Measurements from ENCODE around the gene KCTD20.

The KCTD20 gene

GRCh38 chr6:36464233-36464632 lies 21.4 kb downstream of the KCTD20 start:
- no peak for DNase-seq (ENCODE audit: low read depth in 1 of 2, low spot score in 1 of 2)
- no peak for TF ChIP-seq POLR2AphosphoS5 (IDR thresholded peaks at IDR 0.05; ENCODE audit: low read depth)
- TF ChIP-seq CTCF (IDR thresholded peaks at IDR 0.05; ENCODE audit: insufficient read depth, low read length): no peak
- no peaks in the 10 kb centered on the region for H3K27me3 ChIP-seq (ENCODE audit: insufficient read depth, poor library complexity, severe bottlenecking)
- H3K4me3 ChIP-seq (replicated peaks; ENCODE audit: insufficient read depth, low read length): no peak overlapping the region
- H3K27ac ChIP-seq (replicated peaks): no peak overlapping the region

GRCh38 chr6:36467625-36468024 lies 24.8 kb downstream of the KCTD20 start:
- Histone ChIP-seq H3K4me3 (replicated peaks; ENCODE audit: insufficient read depth, low read length) (no peak overlapping the region), H3K27ac (replicated peaks) (no peak overlapping the region), H3K27me3 (ENCODE audit: insufficient read depth, poor library complexity, severe bottlenecking) (no peaks in the 10 kb centered on the region)
- DNase-seq (ENCODE audit: low read depth in 1 of 2, low spot score in 1 of 2): no peak
- no peak for TF ChIP-seq GABPA (IDR thresholded peaks at IDR 0.05; ENCODE audit: low read depth)
- no peak for TF ChIP-seq SPI1 (IDR thresholded peaks at IDR 0.05; ENCODE audit: borderline replicate concordance, low read depth)
- no peak for TF ChIP-seq CTCF (IDR thresholded peaks at IDR 0.05; ENCODE audit: insufficient read depth, low read length)
- no peak for TF ChIP-seq POLR2AphosphoS5 (IDR thresholded peaks at IDR 0.05; ENCODE audit: low read depth)
- TF ChIP-seq REST (IDR thresholded peaks at IDR 0.05; ENCODE audit: insufficient replicate concordance, low read depth): no peak

- no peak overlapping the region for H3K4me3 ChIP-seq (replicated peaks; ENCODE audit: insufficient read depth, low read length)
- no peak for TF ChIP-seq GABPA (IDR thresholded peaks at IDR 0.05; ENCODE audit: low read depth)
- H3K27me3 ChIP-seq (ENCODE audit: insufficient read depth, poor library complexity, severe bottlenecking): no peaks in the 10 kb centered on the region
- H3K27ac ChIP-seq (replicated peaks): no peak overlapping the region
- DNase-seq (ENCODE audit: low read depth in 1 of 2, low spot score in 1 of 2): no peak
Measured at GRCh38 chr6:36469148-36469661, 26.4 kb downstream of the KCTD20 start.

- TF ChIP-seq CTCF (IDR thresholded peaks at IDR 0.05; ENCODE audit: insufficient read depth, low read length): no peak
- TF ChIP-seq SPI1 (IDR thresholded peaks at IDR 0.05; ENCODE audit: borderline replicate concordance, low read depth): no peak
- TF ChIP-seq REST (IDR thresholded peaks at IDR 0.05; ENCODE audit: insufficient replicate concordance, low read depth): no peak
- TF ChIP-seq POLR2AphosphoS5 (IDR thresholded peaks at IDR 0.05; ENCODE audit: low read depth): no peak
- TF ChIP-seq GABPA (IDR thresholded peaks at IDR 0.05; ENCODE audit: low read depth): no peak
- Histone ChIP-seq H3K4me3 (replicated peaks; ENCODE audit: insufficient read depth, low read length) (no peak overlapping the region), H3K27me3 (ENCODE audit: insufficient read depth, poor library complexity, severe bottlenecking) (no peaks in the 10 kb centered on the region), H3K27ac (replicated peaks) (no peak overlapping the region)
- DNase-seq (ENCODE audit: low read depth in 1 of 2, low spot score in 1 of 2): no peak
Measured at GRCh38 chr6:36469946-36470345, 27.1 kb downstream of the KCTD20 start.
